Activated naive CD4-positive, alpha-beta T cell treated with anti-CD3 and anti-CD28 coated beads, Interleukin-2, amount 10 ng/mL, durations not matched to agents 7 days and 5 days (primary cell): ENCODE results near the gene UQCR10.

ENCODE experiments used
- CTCF ChIA-PET: fragments of 350-600 bp; sonication (Branson Sonifier 250); formaldehyde crosslinking; loops from one replicate; lab custom pipeline; 2021; ENCODE audit warnings: antibody characterized with exemption; lab: Charles Lee
- DNase-seq: peaks from one replicate; pipeline ENCODE4 v3.0.0-alpha.2; 2020
- H3K27ac Mint-ChIP-seq: one replicate; pipeline ENCODE4 v1.8.0; 2021; ENCODE audit warnings: mild to moderate bottlenecking, moderate library complexity, mixed read lengths
- H3K27me3 Mint-ChIP-seq: one replicate; pipeline ENCODE4 v1.8.0; 2021; ENCODE audit warnings: mild to moderate bottlenecking, mixed read lengths
- H3K36me3 Mint-ChIP-seq: one replicate; pipeline ENCODE4 v1.8.0; 2021; ENCODE audit warnings: mixed read lengths
- H3K4me1 Mint-ChIP-seq: one replicate; pipeline ENCODE4 v1.8.0; 2021; ENCODE audit warnings: mixed read lengths
- H3K4me3 Mint-ChIP-seq: one replicate; pipeline ENCODE4 v1.8.0; 2021; ENCODE audit warnings: mild to moderate bottlenecking, moderate library complexity, mixed read lengths
- H3K9me3 Mint-ChIP-seq: one replicate; pipeline ENCODE4 v1.8.0; 2021; ENCODE audit warnings: mixed read lengths

The UQCR10 gene

GRCh38 chr22:29731058-29731850 lies 35.9 kb upstream of the UQCR10 start:
- Mint-ChIP-seq H3K36me3 (no peaks in the 10 kb centered on the region), H3K27me3 (peaks cover 19% of the 10 kb centered on the region), H3K4me1 (no peaks in the 10 kb centered on the region), H3K9me3 (no peaks in the 10 kb centered on the region), H3K27ac (no peak overlapping the region), H3K4me3 (no peak overlapping the region)
- DNase-seq, result no peak
- CTCF ChIA-PET, result interaction anchor here (0.6 kb wide), 1 partner anchor 374 kb away, joined by 3 read pairs; no protein-coding TSS in a partner anchor

- peaks cover 4% of the 10 kb centered on the region for H3K27me3 Mint-ChIP-seq
- no peak overlapping the region for H3K4me3 Mint-ChIP-seq
- H3K36me3 Mint-ChIP-seq, result no peaks in the 10 kb centered on the region
- H3K27ac Mint-ChIP-seq, result no peak overlapping the region
- no peak for DNase-seq
- H3K9me3 Mint-ChIP-seq, result no peaks in the 10 kb centered on the region
- CTCF ChIA-PET, result no interaction called here
- no peaks in the 10 kb centered on the region for H3K4me1 Mint-ChIP-seq
Measured at GRCh38 chr22:29732883-29733282, 34.3 kb upstream of the UQCR10 start.

GRCh38 chr22:29733362-29734201 lies 33.6 kb upstream of the UQCR10 start:
- Mint-ChIP-seq H3K27ac (no peak overlapping the region), H3K9me3 (no peaks in the 10 kb centered on the region), H3K36me3 (no peaks in the 10 kb centered on the region), H3K4me3 (no peak overlapping the region), H3K27me3 (no peaks in the 10 kb centered on the region), H3K4me1 (no peaks in the 10 kb centered on the region)
- CTCF ChIA-PET, result no interaction called here
- no peak for DNase-seq

GRCh38 chr22:29734406-29734805 lies 32.8 kb upstream of the UQCR10 start:
- Mint-ChIP-seq H3K36me3 (peaks cover 3% of the 10 kb centered on the region), H3K27ac (peak overlapping the region; percentile 33), H3K9me3 (no peaks in the 10 kb centered on the region), H3K4me1 (no peaks in the 10 kb centered on the region), H3K4me3 (no peak overlapping the region), H3K27me3 (no peaks in the 10 kb centered on the region)
- CTCF ChIA-PET, result no interaction called here
- DNase-seq, result no peak

GRCh38 chr22:29734838-29735237 lies 32.3 kb upstream of the UQCR10 start:
- Mint-ChIP-seq H3K9me3 (no peaks in the 10 kb centered on the region), H3K27me3 (no peaks in the 10 kb centered on the region), H3K27ac (no peak overlapping the region), H3K36me3 (peaks cover 3% of the 10 kb centered on the region), H3K4me1 (no peaks in the 10 kb centered on the region), H3K4me3 (no peak overlapping the region)
- CTCF ChIA-PET, result no interaction called here
- DNase-seq, result no peak

GRCh38 chr22:29735416-29735815 lies 31.8 kb upstream of the UQCR10 start:
- Mint-ChIP-seq H3K4me3 (no peak overlapping the region), H3K36me3 (peaks cover 3% of the 10 kb centered on the region), H3K27ac (no peak overlapping the region), H3K4me1 (no peaks in the 10 kb centered on the region), H3K9me3 (no peaks in the 10 kb centered on the region), H3K27me3 (no peaks in the 10 kb centered on the region)
- DNase-seq, result no peak
- CTCF ChIA-PET, result no interaction called here

GRCh38 chr22:29737251-29738117 lies 29.7 kb upstream of the UQCR10 start:
- CTCF ChIA-PET, result no interaction called here
- H3K9me3 Mint-ChIP-seq, result no peaks in the 10 kb centered on the region

GRCh38 chr22:29738118-29738815 lies 28.9 kb upstream of the UQCR10 start:
- Mint-ChIP-seq H3K27me3 (no peaks in the 10 kb centered on the region), H3K4me1 (peaks cover 8% of the 10 kb centered on the region), H3K4me3 (no peak overlapping the region), H3K36me3 (peaks cover 3% of the 10 kb centered on the region), H3K9me3 (no peaks in the 10 kb centered on the region), H3K27ac (no peak overlapping the region)
- no peak for DNase-seq
- CTCF ChIA-PET, result no interaction called here

More at GRCh38 chr22:29737251-29738117, 29.7 kb upstream of the UQCR10 start:
- Mint-ChIP-seq H3K27ac (no peak overlapping the region), H3K4me1 (peaks cover 7% of the 10 kb centered on the region), H3K27me3 (no peaks in the 10 kb centered on the region), H3K4me3 (no peak overlapping the region), H3K36me3 (peaks cover 3% of the 10 kb centered on the region)
- no peak for DNase-seq

- no peaks in the 10 kb centered on the region for H3K27me3 Mint-ChIP-seq
- no peak for DNase-seq
- peaks cover 8% of the 10 kb centered on the region for H3K4me1 Mint-ChIP-seq
- no peaks in the 10 kb centered on the region for H3K9me3 Mint-ChIP-seq
- H3K36me3 Mint-ChIP-seq, result peaks cover 3% of the 10 kb centered on the region
- H3K27ac Mint-ChIP-seq, result no peak overlapping the region
- no peak overlapping the region for H3K4me3 Mint-ChIP-seq
- CTCF ChIA-PET, result no interaction called here
Measured at GRCh38 chr22:29739346-29739875, 27.8 kb upstream of the UQCR10 start.

- no peaks in the 10 kb centered on the region for H3K9me3 Mint-ChIP-seq
- no peak overlapping the region for H3K27ac Mint-ChIP-seq
- CTCF ChIA-PET, result no interaction called here
- no peak overlapping the region for H3K4me3 Mint-ChIP-seq
- peaks cover 3% of the 10 kb centered on the region for H3K36me3 Mint-ChIP-seq
- peaks cover 8% of the 10 kb centered on the region for H3K4me1 Mint-ChIP-seq
- no peak for DNase-seq
- no peaks in the 10 kb centered on the region for H3K27me3 Mint-ChIP-seq
Measured at GRCh38 chr22:29740216-29740615, 27.0 kb upstream of the UQCR10 start.

- CTCF ChIA-PET, result interaction anchor here (0.7 to 1.2 kb wide), 2 partner anchors 19 to 260 kb away, joined by 3 read pairs; no protein-coding TSS in a partner anchor
- peaks cover 6% of the 10 kb centered on the region for H3K36me3 Mint-ChIP-seq
Measured at GRCh38 chr22:29741926-29742325, 25.2 kb upstream of the UQCR10 start.

GRCh38 chr22:29742326-29742725 lies 24.8 kb upstream of the UQCR10 start:
- Mint-ChIP-seq H3K36me3 (peaks cover 6% of the 10 kb centered on the region), H3K4me1 (peaks cover 8% of the 10 kb centered on the region), H3K27me3 (no peaks in the 10 kb centered on the region), H3K4me3 (no peak overlapping the region), H3K9me3 (no peaks in the 10 kb centered on the region), H3K27ac (no peak overlapping the region)
- no peak for DNase-seq
- CTCF ChIA-PET, result interaction anchor here (0.7 to 1.2 kb wide), 2 partner anchors 19 to 260 kb away, joined by 3 read pairs; no protein-coding TSS in a partner anchor

More at GRCh38 chr22:29741926-29742325, 25.2 kb upstream of the UQCR10 start:
- no peak overlapping the region for H3K4me3 Mint-ChIP-seq
- no peak overlapping the region for H3K27ac Mint-ChIP-seq
- peaks cover 8% of the 10 kb centered on the region for H3K4me1 Mint-ChIP-seq
- no peaks in the 10 kb centered on the region for H3K27me3 Mint-ChIP-seq
- no peak for DNase-seq
- H3K9me3 Mint-ChIP-seq, result no peaks in the 10 kb centered on the region

GRCh38 chr22:29744902-29745301 lies 22.3 kb upstream of the UQCR10 start:
- Mint-ChIP-seq H3K4me3 (no peak overlapping the region), H3K4me1 (peaks cover 10% of the 10 kb centered on the region), H3K27me3 (no peaks in the 10 kb centered on the region), H3K9me3 (no peaks in the 10 kb centered on the region), H3K36me3 (peaks cover 6% of the 10 kb centered on the region), H3K27ac (no peak overlapping the region)
- CTCF ChIA-PET, result no interaction called here
- no peak for DNase-seq
